Progenitor cell of endocrine pancreas (in vitro differentiated cells): ENCODE data around the gene TAS2R42. TPM values are rescaled to one million over a fixed set of nuclear protein-coding genes. Genes with fewer than 3 reads are reported as not detected.

Source experiments
- DNase-seq: peaks from one replicate; pipeline ENCODE4 v3.0.0; 2021; ENCODE audit warnings: low spot score; ENCODE audit not compliant: unreplicated experiment
- H3K27ac Mint-ChIP-seq: 2 replicates; pipeline ENCODE4 v1.8.0; 2021; ENCODE audit warnings: mild to moderate bottlenecking, moderate library complexity, mixed read lengths
- H3K27me3 Mint-ChIP-seq: 2 replicates; pipeline ENCODE4 v1.8.0; 2021; ENCODE audit warnings: mixed read lengths
- H3K36me3 Mint-ChIP-seq: 2 replicates; pipeline ENCODE4 v1.8.0; 2022; ENCODE audit warnings: mixed read lengths; ENCODE audit not compliant: insufficient read depth
- H3K4me1 Mint-ChIP-seq: 2 replicates; pipeline ENCODE4 v1.8.0; 2021; ENCODE audit warnings: low read depth, mixed read lengths
- H3K4me3 Mint-ChIP-seq: 2 replicates; pipeline ENCODE4 v1.8.0; 2021; ENCODE audit warnings: low read depth, mild to moderate bottlenecking, moderate library complexity, mixed read lengths
- H3K9me3 Mint-ChIP-seq: 2 replicates; pipeline ENCODE4 v1.8.0; 2021; ENCODE audit warnings: low read depth, mixed read lengths
- long read RNA-seq: library from polyadenylated mRNA; unstranded; transcript quantifications from one replicate; pipeline ENCODE4 v2.0.0, GENCODE V29; 2020
- total RNA-seq: library from RNA; stranded (reverse); gene quantifications from 2 replicates; pipeline ENCODE4 v1.2.1, GENCODE V29; 2021
- TF ChIP-seq, protein P1 (sequence below): fragments of 200-600 bp; sonication (generic); IDR thresholded peaks from one replicate; pipeline ENCODE4 v1.5.0; 2021; ENCODE audit warnings: antibody characterized with exemption, mild to moderate bottlenecking; ENCODE audit not compliant: unreplicated experiment

Gene TAS2R42, protein sequence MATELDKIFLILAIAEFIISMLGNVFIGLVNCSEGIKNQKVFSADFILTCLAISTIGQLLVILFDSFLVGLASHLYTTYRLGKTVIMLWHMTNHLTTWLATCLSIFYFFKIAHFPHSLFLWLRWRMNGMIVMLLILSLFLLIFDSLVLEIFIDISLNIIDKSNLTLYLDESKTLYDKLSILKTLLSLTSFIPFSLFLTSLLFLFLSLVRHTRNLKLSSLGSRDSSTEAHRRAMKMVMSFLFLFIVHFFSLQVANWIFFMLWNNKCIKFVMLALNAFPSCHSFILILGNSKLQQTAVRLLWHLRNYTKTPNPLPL
- not detected in 2 replicates for total RNA-seq
- long read RNA-seq: 0 reads

DNA sequence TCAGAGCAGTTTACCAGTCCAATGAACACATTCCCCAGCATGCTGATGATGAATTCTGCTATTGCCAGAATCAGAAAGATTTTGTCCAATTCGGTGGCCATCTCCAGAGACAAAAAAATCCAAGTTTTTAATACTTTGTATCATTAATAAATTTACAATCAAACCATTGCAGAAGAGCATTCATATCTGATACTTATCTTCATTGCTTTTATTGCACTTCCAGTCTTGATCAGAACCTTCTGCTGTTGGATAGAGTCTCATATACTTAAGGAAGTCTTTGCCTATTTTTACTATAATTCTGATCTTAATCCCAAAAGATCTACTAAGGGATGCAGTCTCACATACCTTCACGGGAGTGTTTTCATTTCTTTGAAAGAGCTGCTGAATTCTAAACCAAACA is at the start of gene TAS2R42:
Gene TAS2R42 (minus strand): TSS at position 101 of the 400 bp plus-strand sequence. CDS start 0 bp downstream, at position 101.
- H3K9me3 Mint-ChIP-seq: no peaks in the 10 kb centered on the region
- H3K27ac Mint-ChIP-seq: no peak within 1 kb of the TSS
- TF ChIP-seq, protein P1, sequence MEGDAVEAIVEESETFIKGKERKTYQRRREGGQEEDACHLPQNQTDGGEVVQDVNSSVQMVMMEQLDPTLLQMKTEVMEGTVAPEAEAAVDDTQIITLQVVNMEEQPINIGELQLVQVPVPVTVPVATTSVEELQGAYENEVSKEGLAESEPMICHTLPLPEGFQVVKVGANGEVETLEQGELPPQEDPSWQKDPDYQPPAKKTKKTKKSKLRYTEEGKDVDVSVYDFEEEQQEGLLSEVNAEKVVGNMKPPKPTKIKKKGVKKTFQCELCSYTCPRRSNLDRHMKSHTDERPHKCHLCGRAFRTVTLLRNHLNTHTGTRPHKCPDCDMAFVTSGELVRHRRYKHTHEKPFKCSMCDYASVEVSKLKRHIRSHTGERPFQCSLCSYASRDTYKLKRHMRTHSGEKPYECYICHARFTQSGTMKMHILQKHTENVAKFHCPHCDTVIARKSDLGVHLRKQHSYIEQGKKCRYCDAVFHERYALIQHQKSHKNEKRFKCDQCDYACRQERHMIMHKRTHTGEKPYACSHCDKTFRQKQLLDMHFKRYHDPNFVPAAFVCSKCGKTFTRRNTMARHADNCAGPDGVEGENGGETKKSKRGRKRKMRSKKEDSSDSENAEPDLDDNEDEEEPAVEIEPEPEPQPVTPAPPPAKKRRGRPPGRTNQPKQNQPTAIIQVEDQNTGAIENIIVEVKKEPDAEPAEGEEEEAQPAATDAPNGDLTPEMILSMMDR: no peak
- no peak for DNase-seq
- H3K27me3 Mint-ChIP-seq: no peaks in the 10 kb centered on the region
- H3K4me1 Mint-ChIP-seq: peaks cover 6% of the 10 kb centered on the region
- no peaks in the 10 kb centered on the region for H3K36me3 Mint-ChIP-seq
- H3K4me3 Mint-ChIP-seq: no peak within 1 kb of the TSS

DNA sequence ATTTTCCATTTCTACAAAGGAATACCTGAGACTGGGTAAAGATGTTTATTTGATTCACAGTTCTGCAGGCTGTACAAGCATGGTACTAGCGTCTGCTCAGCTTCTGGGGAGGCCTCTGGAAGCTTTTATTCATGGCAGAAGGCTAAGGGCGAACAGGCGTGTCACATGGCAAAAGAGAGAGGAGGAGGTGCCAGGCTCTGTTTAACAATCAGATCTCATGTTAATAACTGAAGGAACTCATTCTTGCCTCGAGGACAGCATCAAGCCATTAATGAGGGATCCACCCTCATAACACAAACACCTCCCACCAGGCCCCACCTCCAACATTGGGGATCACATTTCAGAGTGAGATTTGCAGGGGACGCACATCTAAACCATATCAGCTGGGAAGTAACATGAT is 46.8 kb upstream of the TAS2R42 start:
- H3K36me3 Mint-ChIP-seq: no peaks in the 10 kb centered on the region
- no peak for DNase-seq
- TF ChIP-seq, protein P1: no peak
- H3K27me3 Mint-ChIP-seq: peaks cover 17% of the 10 kb centered on the region
- H3K9me3 Mint-ChIP-seq: peaks cover 7% of the 10 kb centered on the region
- H3K4me1 Mint-ChIP-seq: no peaks in the 10 kb centered on the region
- no peak overlapping the region for H3K27ac Mint-ChIP-seq
- no peak overlapping the region for H3K4me3 Mint-ChIP-seq

DNA sequence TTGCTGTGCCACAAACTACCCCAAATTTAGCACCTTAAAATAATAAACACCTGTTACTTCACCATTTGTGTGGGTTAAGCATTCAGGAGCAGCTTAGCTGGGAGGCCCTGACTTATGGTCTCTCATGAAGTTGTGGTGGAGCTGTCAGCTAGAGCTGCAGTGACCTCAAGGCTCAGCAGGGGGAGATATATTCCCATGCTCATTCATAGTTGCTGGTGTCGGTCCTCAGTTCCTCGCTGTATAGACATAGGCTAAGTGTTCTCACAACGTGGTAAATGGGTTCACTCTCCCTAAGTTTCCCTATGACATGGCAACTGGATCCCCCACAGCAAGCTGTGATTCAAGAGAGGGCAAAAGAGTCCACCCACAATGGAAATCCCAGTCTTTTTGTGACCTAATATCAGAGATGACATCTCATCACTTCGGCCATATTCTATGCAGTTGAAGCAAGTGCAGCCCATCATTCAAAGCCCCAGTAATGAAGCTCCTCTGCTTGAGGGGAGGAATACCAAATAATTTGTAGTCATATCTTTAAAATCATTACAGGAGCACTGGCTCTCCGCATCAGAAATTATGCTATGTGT is 41.7 kb upstream of the TAS2R42 start:
- H3K27ac Mint-ChIP-seq: no peak overlapping the region
- no peaks in the 10 kb centered on the region for H3K4me1 Mint-ChIP-seq
- peaks cover 31% of the 10 kb centered on the region for H3K27me3 Mint-ChIP-seq
- H3K36me3 Mint-ChIP-seq: no peaks in the 10 kb centered on the region
- TF ChIP-seq, protein P1: peak; percentile 97
- H3K9me3 Mint-ChIP-seq: no peaks in the 10 kb centered on the region
- peak; percentile 57 for DNase-seq
- no peak overlapping the region for H3K4me3 Mint-ChIP-seq

DNA sequence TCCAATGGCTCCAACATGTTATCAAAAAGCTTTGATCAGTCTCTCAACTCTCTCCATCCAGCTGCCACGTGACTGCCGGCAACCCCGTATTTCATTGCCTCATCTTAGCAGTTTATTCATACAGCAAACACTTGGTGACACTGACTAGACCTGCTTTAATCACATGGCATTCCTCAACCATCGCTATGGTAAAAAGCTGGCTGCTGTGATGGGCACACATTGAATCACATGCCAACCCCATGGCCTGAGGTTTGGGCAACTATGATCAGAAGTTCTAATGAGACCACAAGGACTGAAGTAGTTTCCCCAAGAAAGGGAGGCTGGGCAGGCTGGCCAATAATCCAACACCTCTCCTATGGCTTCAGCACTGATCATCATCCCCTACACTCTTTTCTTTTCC is 40.6 kb upstream of the TAS2R42 start:
- no peak for DNase-seq
- no peak overlapping the region for H3K27ac Mint-ChIP-seq
- TF ChIP-seq, protein P1: no peak

DNA sequence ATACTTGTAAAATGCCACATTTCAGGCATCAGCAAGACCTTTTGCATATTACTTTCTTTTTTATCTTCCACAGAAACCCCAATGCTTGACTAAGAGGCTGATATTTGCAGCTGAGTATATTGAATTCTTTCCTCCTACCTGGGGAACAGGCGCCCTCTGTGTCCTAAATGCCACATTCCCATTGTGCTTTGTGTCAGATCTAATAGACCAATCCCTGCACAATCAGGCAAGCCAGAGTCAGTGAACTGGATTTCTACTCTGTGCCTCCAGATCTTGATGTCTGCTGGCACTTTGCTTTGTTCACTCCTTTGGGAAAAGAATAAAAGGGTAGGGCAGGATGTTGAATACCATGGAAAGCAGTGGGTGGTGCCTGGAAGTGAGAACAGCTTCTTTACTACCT is 22.4 kb upstream of the TAS2R42 start:
- TF ChIP-seq, protein P1: peak; percentile 31
- no peaks in the 10 kb centered on the region for H3K36me3 Mint-ChIP-seq
- no peak for DNase-seq
- H3K9me3 Mint-ChIP-seq: peaks cover 7% of the 10 kb centered on the region
- no peak overlapping the region for H3K27ac Mint-ChIP-seq
- no peaks in the 10 kb centered on the region for H3K27me3 Mint-ChIP-seq
- peaks cover 4% of the 10 kb centered on the region for H3K4me1 Mint-ChIP-seq
- H3K4me3 Mint-ChIP-seq: no peak overlapping the region

More for the DNA sequence above, 40.6 kb upstream of the TAS2R42 start:
- Mint-ChIP-seq H3K4me3 (no peak overlapping the region), H3K9me3 (peaks cover 7% of the 10 kb centered on the region), H3K4me1 (no peaks in the 10 kb centered on the region), H3K36me3 (no peaks in the 10 kb centered on the region), H3K27me3 (peaks cover 31% of the 10 kb centered on the region)
